GM12878 (cell line): ENCODE data around the gene DHX38. TPM values are rescaled to one million over a fixed set of nuclear protein-coding genes. Genes with fewer than 3 reads are reported as not detected.
"Not testable (repeated sequence)": the region's sequence is repeated elsewhere in the genome, so short reads cannot be mapped to it uniquely, and the experiment has no call there.

Experiments used
- ATAC-seq: fragments of 200-7000 bp; cut with Tn5 transposase; 3 replicates; pipeline ENCODE4 v1.9.1; 2020; ENCODE audit warnings: mild to moderate bottlenecking, moderate library complexity
- BruUV-seq: library from RNA; stranded (reverse); fragments of 400-500 nt; replicated peaks from 2 replicates; lab custom pipeline; 2021; lab: Mats Ljungman, UMichigan
- CTCF ChIA-PET: fragments of 300-600 bp; sonication (Branson Sonifier 250); formaldehyde crosslinking; extraction: SDS; loops from one replicate; lab custom pipeline; 2021; ENCODE audit warnings: inconsistent platforms; lab: Yijun Ruan, JAX
- POLR2A ChIA-PET: fragments of 350-600 bp; formaldehyde crosslinking; extraction: SDS; loops from one replicate; lab custom pipeline; 2021; ENCODE audit warnings: inconsistent platforms; lab: Charles Lee
- RAD21 ChIA-PET: fragments of 300-600 bp; sonication (Branson Sonifier 250); formaldehyde crosslinking; loops from one replicate; lab custom pipeline; 2023; ENCODE audit warnings: antibody characterized with exemption; ENCODE audit not compliant: unreplicated experiment; lab: Charles Lee
- SMC1A ChIA-PET: fragments of 300-600 bp; sonication (Branson Sonifier 250); formaldehyde crosslinking; loops from one replicate; lab custom pipeline; 2023; ENCODE audit not compliant: unreplicated experiment, uncharacterized antibody; lab: Charles Lee
- DNase-seq: peaks from one replicate; pipeline ENCODE4 v3.0.0-alpha.2; 2011; ENCODE audit warnings: low read depth, low spot score
- FAIRE-seq: peaks from 3 replicates; lab custom pipeline; 2011; peaks lifted over from hg19 to GRCh38; lab: Jason Lieb, UNC
- H2AFZ ChIP-seq: 2 replicates; pipeline ENCODE4 v1.6.0; 2011; ENCODE audit warnings: low read depth, low read length, control low read depth; ENCODE audit not compliant: control insufficient read depth
- H3K27ac ChIP-seq: 2 replicates; pipeline ENCODE4 v1.5.1; 2011; ENCODE audit warnings: control low read depth; ENCODE audit not compliant: control insufficient read depth, insufficient read depth
- H3K27me3 ChIP-seq, 2 experiments: replicated peaks in 1 of 2; 2 replicates each; pipeline versions ENCODE4 v1.6.0 to v1.6.1; 2011; ENCODE audit warnings: low read length in 1 of 2; ENCODE audit not compliant: control insufficient read depth in 2 of 2, insufficient read depth in 2 of 2
- H3K36me3 ChIP-seq, 2 experiments: 2 replicates each; pipeline ENCODE4 v1.5.1; 2011; ENCODE audit warnings: low read length in 1 of 2; ENCODE audit not compliant: control insufficient read depth in 2 of 2, insufficient read depth in 2 of 2
- H3K4me1 ChIP-seq: 2 replicates; pipeline ENCODE4 v1.6.1; 2011; ENCODE audit warnings: mild to moderate bottlenecking, low read length, moderate library complexity, mixed read lengths; ENCODE audit not compliant: control insufficient read depth, insufficient read depth
- H3K4me2 ChIP-seq: 2 replicates; pipeline ENCODE4 v1.6.0; 2011; ENCODE audit warnings: control low read depth; ENCODE audit not compliant: control insufficient read depth, insufficient read depth
- H3K4me3 ChIP-seq: fragments of 200-600 bp; sonication (generic); 2 replicates; pipeline ENCODE4 v1.5.1; 2016
- H3K79me2 ChIP-seq: 2 replicates; pipeline ENCODE4 v1.6.0; 2011; ENCODE audit warnings: low read length; ENCODE audit not compliant: control insufficient read depth, insufficient read depth
- H3K9ac ChIP-seq: 2 replicates; pipeline ENCODE4 v1.8.0; 2011; ENCODE audit warnings: low read length, control low read depth, mixed read lengths; ENCODE audit not compliant: control insufficient read depth, insufficient read depth
- H3K9me3 ChIP-seq: replicated peaks from 3 replicates; pipeline ENCODE4 v1.5.1; 2011; ENCODE audit warnings: mild to moderate bottlenecking, low read length; ENCODE audit not compliant: control insufficient read depth, insufficient read depth
- H4K20me1 ChIP-seq: 2 replicates; pipeline ENCODE4 v1.6.0; 2011; ENCODE audit not compliant: control insufficient read depth, insufficient read depth
- HDAC6 ChIP-seq: fragments of 200-600 bp; sonication (generic); IDR thresholded peaks from one replicate; pipeline ENCODE4 v1.8.0; 2017; ENCODE audit warnings: antibody characterized with exemption; ENCODE audit not compliant: unreplicated experiment
- NFIC ChIP-seq: IDR thresholded peaks from 2 replicates; pipeline ENCODE4 v1.6.1; 2012; ENCODE audit warnings: low read depth, mild to moderate bottlenecking, inconsistent platforms, low read length, moderate library complexity
- WGBS: methylation state at CpG from one replicate; pipeline ENCODE4 v1.1.6; 2016; ENCODE audit warnings: low lambda C conversion rate; ENCODE audit not compliant: insufficient replicate concordance, insufficient coverage; ENCODE audit errors: missing lambda C conversion rate; 5-methylcytosine and 5-hydroxymethylcytosine counted together
- in situ Hi-C: fragments of 300-500 bp; cut with MboI; formaldehyde crosslinking; loops from 9 replicates; pipeline ENCODE4 v1.14.3; 2018; ENCODE audit warnings: mixed read lengths
- intact Hi-C: fragments of 100-400 bp; cut with micrococcal nuclease; formaldehyde crosslinking; loops from one replicate; pipeline ENCODE4 v1.14.2; 2022; ENCODE audit not compliant: unreplicated experiment
- polyA plus RNA-seq, 11 experiments: library from polyadenylated mRNA; depleted of rRNA in 4 of 11; unstranded in 6 of 11; stranded (reverse) in 5 of 11; fragments of >200 nt; fragmentation: Nextera tagmentation in 4 of 11; fragmentation: Illumina TruSeq in 1 of 11; extraction: Ambion mirVana in 4 of 11; extraction: Trizol in 1 of 11; gene quantifications; 1 replicate in 1 of 11; 2 replicates in 10 of 11; pipeline versions ENCODE4 v1.2.1 to v1.2.3, GENCODE V29; 2011 to 2016; ENCODE audit warnings: inconsistent platforms in 2 of 11, missing spikeins in 2 of 11, low read depth in 1 of 11
- total RNA-seq, 4 experiments: library from RNA; depleted of rRNA in 3 of 4; stranded (reverse); fragments of >200 nt in 3 of 4; fragmentation: Illumina TruSeq in 1 of 4; extraction: Trizol in 1 of 4; gene quantifications; 2 replicates each; pipeline versions ENCODE4 v1.2.1 to v1.2.3, GENCODE V29; 2013 to 2021

DHX38 gene
- total and polyA plus RNA-seq, 10 of the 15 experiments (the other 5 are each of a cell fraction or from before 2014, with no cell fraction given) = 2.1 to 67.8 (median 43.2) TPM

- intact Hi-C loops, BruUV-seq, RAD21 ChIA-PET, H3K79me2 ChIP-seq, H4K20me1 ChIP-seq, H3K4me1 ChIP-seq, in situ Hi-C loops, H3K9ac ChIP-seq, H3K9me3 ChIP-seq, H3K36me3 ChIP-seq, H3K27me3 ChIP-seq, DNase-seq, H3K27ac ChIP-seq, H3K4me3 ChIP-seq, FAIRE-seq, ATAC-seq, H2AFZ ChIP-seq, H3K4me2 ChIP-seq: not testable (repeated sequence)
- CTCF ChIA-PET = interaction anchor here (1.4 kb wide), 1 partner anchor 21 kb away, joined by 3 read pairs; no protein-coding TSS in a partner anchor
- SMC1A ChIA-PET = interaction anchor here (1.5 kb wide), 1 partner anchor 13 kb away, joined by 3 read pairs; no protein-coding TSS in a partner anchor
- WGBS = 72% methylated on average over 2 of the region's 5 CpGs
- POLR2A ChIA-PET = interaction anchor here (1.4 kb wide), 1 partner anchor 15 kb away, joined by 5 read pairs; no protein-coding TSS in a partner anchor
Measured at GRCh38 chr16:72076991-72077706, 16.5 kb upstream of the DHX38 start.

- TF ChIP-seq NFIC = no peak
- TF ChIP-seq HDAC6 = no peak
- H2AFZ ChIP-seq = no peak overlapping the region
- ATAC-seq (no peak), DNase-seq (no peak), FAIRE-seq (no peak)
- no peaks in the 10 kb centered on the region for H4K20me1 ChIP-seq
- H3K79me2 ChIP-seq = no peaks in the 10 kb centered on the region
- 82% methylated on average over 3 of the region's 3 CpGs for WGBS
- peaks cover 4 to 16% of the 10 kb centered on the region in 2 experiments; a peak in 2 of 4 replicates for H3K36me3 ChIP-seq
- in situ Hi-C loops = no loop called here
- ChIA-PET SMC1A (interaction anchor here (1.5 kb wide), 1 partner anchor 8 kb away, joined by 3 read pairs; no protein-coding TSS in a partner anchor), RAD21 (no interaction called here), POLR2A (no interaction called here), CTCF (interaction anchor here (1.0 kb wide), 1 partner anchor 11 kb away, joined by 3 read pairs; no protein-coding TSS in a partner anchor)
- H3K4me3 ChIP-seq = no peak overlapping the region
- no peaks in the 10 kb centered on the region for H3K4me1 ChIP-seq
- H3K9ac ChIP-seq = no peak overlapping the region
- H3K27me3 ChIP-seq = no peaks in the 10 kb centered on the region
- no peak overlapping the region for H3K27ac ChIP-seq
- intact Hi-C loops = no loop called here
- no TSS peak for BruUV-seq
- peaks cover 3% of the 10 kb centered on the region; the same call in 1 of the 3 replicates for H3K9me3 ChIP-seq
- H3K4me2 ChIP-seq = no peak overlapping the region
Measured at GRCh38 chr16:72083778-72084404, 9.8 kb upstream of the DHX38 start.
